Stimulated activated CD4-positive, alpha-beta T cell treated with anti-CD3 and anti-CD28 coated beads, Interleukin-4, amount 100 ng/mL, for 48 hours (primary cell): ENCODE measurements around the gene MCL1.
"Not testable (repeated sequence)": the region's sequence is repeated elsewhere in the genome, so short reads cannot be mapped to it uniquely, and the experiment has no call there.

Source experiments
- DNase-seq, 2 donors: peaks; one replicate each; pipeline ENCODE4 v3.0.0-alpha.2; 2020; ENCODE audit warnings: low read depth in 2 of 2

Gene MCL1

GRCh38 chr1:150579110-150579944, at the start of gene MCL1:
Gene MCL1, minus strand, starts transcription at chr1:150579610. Its CDS starts 80 bp downstream, at chr1:150579530.
- DNase-seq = peak; percentile 76 to 84

DNA sequence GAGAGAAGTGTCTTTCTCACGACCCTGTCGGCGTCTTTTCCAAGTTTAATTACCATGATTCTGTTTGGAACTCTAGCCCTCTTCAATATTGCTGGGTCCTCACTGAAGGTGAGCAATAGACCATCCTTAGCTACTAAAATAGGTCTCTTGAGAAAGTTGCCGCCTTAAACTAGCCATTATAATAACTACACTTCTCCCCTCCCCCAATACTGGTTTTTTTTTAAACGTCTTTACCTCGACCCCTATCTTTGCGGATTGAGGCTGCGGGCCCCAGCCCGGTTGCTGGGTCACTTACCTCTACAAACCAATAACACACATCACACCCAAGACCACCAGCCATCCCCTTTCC, 49.3 kb upstream of the MCL1 start:
- DNase-seq = no peak

DNA sequence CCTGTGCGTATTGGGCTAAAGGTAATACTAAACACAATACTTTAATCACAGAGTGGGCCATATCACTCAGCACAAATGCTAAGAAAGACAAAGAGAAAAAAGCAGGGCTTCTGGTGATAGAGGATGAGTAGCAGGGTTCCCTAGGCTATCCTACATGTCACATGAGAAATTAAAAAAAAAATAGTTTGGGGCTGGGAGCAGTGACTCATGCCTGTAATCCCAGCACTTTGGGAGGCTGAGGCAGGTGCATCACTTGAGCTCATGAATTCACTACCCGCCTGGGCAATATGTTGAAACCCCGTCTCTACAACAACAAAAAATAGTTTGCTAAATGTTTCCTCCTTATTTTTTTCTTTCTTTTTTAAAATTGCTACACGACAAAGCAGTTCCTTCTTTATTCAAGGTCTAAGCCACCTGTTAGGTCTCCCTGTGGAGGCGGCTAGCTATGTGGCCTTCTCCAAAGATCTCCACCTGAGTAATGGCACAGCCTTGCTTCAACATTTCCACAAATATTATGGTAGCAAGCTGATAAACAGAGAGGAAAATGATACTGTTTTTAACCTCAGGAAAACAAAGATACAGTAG, 48.5 kb upstream of the MCL1 start:
- DNase-seq = no peak

DNA sequence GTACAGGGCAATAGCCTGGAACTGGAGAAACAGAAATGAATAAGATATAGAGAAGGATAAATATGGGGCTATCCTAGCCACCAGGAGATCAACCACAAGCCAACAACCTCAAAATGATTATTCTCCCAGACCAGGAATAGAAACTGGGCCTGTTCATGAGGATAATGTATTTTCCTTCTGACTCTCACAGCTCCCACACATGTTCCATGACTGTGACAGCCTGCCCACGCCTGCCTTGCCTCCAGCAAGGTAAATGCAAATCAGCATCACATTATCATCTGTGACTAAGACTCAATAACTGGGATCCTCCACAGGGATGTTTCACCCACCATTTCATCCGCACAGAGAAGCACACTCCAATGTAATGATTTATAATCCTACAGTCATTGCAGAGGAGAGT, 46.7 kb upstream of the MCL1 start:
- peak; percentile 27 to 57 for DNase-seq

DNA sequence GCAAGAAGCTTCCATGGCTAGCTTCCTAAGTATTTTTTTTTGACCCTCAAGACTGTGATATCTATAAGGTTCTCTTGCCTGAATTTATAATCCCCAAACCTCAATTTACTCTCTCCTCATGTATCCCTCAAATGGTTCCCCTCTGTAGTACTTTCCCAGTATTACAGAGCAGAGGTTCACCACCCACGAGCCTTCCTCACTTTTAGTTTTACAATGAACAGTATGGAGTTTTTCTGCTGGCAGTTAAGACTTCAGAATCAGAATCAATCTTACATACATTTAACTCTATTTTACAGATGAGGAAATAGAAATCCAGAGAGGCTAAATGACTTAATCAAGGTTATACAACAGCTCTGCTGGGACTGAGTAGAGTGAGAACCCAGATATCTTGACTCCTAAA, 45.1 kb upstream of the MCL1 start:
- not testable (repeated sequence) for DNase-seq

GRCh38 chr1:150624134-150624533, 44.7 kb upstream of the MCL1 start:
- DNase-seq = not testable (repeated sequence)

DNA sequence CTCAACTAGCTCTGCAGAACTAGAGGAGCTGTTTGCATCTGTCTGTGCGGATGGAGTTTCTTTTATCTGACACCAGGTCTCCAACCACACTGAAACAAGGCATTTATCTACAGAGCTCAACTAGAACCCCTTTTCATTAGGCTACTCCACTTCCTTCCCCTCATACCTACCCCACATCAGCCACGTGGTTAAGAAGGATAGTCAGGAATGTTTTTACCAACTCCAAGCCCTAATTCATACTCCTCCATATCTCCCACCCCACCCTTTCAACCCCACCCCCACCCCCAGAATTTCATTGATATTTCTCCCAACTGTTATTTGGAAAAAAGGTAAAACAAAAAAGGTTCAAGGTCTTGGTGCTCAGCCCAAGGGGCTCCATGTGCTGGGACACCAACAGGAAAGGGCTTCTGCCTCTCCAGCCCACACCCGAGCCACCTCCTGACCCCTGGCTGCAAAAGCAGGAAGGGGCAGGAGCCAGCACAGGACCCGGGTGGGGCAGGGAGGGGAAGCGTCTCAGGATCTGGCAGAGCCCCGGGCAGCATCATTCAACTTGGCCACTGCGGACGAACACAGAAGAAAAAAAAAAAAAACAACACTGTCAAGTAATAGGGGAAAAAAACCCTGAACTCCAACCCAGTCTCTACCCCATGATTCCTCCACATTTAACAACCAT, 43.0 kb upstream of the MCL1 start:
- DNase-seq = no peak

GRCh38 chr1:150621497-150622302, 42.3 kb upstream of the MCL1 start:
- DNase-seq = peak in 1 of 2 donors; percentile 31

DNA sequence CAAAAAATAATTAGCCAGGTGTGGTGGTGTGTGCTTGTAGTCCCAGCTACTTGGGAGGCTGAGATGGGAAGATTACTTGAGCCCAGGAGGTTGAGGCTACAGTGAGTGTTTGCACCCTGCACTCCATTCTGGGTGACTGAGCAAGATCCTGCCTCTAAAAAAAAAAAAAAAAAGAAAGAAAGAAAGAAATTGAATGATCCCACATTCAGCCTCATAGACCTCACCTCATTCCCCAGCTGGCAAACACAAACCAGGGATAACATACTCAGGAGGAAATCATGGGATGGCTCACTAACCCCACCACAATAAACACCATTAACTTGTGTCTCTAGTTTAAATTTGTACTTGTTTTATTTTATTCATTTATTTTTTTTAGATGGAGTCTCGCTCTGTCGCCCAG, 41.5 kb upstream of the MCL1 start:
- DNase-seq = no peak

GRCh38 chr1:150619576-150620509, 40.4 kb upstream of the MCL1 start:
- DNase-seq = no peak

DNA sequence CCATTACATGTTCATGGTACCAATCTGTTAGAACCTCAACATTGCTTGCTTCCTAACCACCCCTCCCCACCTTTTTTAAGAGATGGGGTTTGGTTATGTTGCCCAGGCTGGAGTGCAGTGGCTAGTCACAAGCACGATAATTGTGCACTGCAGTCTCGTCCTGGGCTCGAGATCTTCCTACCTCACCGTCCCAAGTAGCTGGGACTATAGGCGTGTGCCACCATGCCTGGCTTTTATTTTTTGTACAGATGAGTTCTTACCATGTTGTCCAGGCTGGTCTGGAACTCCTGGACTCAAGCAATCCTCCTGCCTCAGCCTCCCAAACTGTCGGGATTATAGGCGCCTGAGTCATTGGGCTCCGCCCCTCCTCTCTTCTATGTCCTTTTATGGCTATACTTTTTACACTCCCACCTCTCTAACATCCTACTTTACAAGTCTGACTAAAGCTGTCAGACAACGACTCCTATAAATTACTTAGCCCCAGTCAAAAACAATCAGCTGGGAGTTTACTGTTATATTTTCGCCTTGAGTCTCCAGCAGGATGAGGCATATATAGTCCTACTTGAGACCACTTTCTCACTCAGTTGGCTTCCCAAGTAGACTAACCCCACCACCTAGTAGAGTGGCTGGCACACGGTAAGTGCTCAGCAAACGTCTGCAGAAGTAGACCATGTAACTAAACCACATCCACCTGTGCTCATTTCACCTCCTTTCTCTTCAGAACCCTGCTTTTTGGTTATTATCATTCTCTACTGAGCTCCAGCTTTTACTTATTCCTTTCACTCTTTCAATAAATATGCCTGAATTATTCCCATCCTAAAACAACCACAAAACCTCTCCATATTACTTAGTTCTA, 36.2 kb upstream of the MCL1 start:
- DNase-seq = no peak

DNA sequence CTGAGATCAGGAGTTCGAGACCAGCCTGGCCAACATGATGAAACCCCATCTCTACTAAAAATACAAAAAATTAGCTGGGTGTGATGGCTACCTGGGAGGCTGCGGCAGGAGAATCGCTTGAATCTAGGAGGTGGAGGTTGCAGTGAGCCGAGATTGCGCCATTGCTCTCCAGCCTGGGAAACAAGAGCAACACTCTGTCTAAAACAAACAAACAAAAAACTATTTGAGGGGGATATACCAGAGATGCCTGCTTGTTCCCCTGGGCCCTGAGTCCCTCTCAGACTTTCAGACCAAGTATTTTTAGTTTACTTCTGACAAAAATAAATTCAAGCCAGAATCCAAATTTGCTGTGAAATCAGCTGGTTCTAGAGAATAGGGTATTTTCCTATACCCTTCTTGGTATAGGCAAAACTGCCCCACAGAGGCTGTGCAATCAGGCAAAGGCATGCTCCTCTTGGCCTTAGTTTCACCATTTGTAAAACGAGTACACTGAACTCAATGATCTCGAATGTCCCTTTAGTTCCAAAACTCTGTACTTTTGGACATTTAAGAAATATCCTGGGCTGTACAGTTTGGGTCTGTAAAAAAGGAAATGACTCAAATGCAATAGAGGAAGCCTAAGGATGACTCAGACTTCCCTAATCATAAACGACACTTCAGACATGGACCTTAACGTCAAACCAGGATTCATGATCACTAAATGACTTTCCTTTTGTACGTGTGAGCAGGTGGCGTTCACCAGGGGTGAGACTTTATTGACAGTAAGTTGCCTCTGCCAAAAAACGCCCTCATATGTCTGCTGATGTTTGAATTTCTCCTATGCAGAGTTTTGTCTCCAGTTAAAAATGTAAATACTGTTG, 33.9 kb upstream of the MCL1 start:
- DNase-seq = peak in 1 of 2 donors; percentile 38

GRCh38 chr1:150612014-150612345, 32.6 kb upstream of the MCL1 start:
- no peak for DNase-seq

GRCh38 chr1:150610576-150610975, 31.2 kb upstream of the MCL1 start:
- no peak for DNase-seq

DNA sequence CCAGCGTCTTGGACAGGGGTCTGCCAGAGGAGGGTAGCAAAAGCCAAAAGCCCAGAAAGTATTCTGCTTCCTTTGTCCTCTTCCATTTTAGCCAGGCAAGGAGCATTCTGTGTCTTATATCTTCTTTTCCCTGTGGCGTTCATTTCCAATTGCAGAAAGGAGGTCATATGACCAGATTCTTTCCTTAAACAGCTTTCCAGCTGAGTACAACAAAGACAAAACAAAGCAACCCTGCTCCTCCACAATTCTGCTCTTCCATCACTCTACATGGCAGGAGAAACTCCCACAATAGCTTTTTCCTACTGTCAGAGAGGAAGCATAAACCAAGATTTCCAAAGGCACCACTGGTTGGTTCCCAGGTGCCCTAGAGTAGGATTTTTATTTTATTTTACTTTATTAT, 30.3 kb upstream of the MCL1 start:
- no peak for DNase-seq

DNA sequence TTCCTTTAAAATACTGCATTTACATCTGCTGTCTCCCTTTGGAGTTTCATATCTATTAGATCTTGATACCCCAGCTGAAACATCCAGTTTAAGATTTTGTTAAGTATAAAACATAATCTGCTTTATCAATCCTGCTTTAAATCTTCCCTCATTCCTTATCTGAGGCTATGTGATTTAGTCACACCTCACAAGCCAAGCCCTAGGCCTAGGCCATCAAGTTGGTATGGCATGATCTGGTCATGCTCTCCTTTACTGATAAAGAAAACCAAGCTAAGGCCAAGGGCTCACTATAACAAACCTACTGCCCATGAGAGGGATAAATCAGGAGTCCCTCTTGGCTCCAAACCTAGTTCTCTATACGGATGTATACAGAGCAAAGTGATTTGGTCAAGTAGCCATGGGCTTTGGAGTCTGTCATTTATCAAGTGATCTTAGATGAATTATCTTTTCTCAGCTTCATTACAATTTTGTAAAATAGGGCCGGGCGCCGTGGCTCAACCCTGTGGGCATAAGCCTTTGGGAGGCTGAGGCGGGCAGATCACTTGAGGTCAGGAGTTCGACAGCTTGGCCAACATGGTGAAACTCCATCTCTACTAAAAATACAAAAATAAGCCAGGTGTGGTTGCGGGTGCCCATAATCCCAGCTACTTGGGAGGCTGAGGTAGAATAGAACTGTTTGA, 27.2 kb upstream of the MCL1 start:
- DNase-seq = no peak

DNA sequence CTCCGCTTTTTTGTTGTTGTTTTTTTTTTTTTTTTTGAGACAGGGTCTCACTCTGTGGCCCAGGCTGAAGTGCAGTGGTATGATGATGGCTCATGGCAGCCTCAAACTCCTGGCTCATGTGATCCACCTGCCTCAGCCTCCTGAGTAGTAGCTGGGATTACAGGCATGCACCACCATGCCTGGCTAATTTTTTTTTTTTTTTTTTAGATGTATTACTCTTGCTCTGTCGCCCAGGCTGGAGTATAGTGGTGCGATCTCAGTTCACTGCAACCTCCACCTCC, 26.0 kb upstream of the MCL1 start:
- not testable (repeated sequence) for DNase-seq

- no peak for DNase-seq
These were observed 24.8 kb upstream of the MCL1 start for GRCh38 chr1:150604226-150604588.

DNA sequence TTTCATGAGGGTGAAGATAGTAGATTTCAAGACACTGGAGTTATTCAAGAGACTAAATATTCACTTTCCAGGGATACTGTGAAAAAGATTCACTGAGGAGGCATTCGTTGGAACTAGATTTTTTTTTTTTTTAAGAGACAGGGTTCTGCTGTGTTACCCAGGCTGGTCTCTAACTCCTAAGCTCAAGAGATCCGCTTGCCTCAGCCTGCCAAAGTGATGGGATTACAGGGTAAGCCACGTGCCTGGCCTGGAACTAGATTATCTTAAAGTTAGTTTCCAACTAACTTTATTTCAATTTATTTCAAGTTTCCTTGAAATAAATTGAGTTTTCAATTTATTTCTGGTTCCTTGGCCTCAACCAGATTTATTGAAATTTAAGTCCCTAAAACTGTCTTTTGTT, 24.3 kb upstream of the MCL1 start:
- DNase-seq = no peak
